BE2C (cell line): ENCODE data around the gene PPP2R3A.
A peak's percentile ranks its signal among the peaks of the same experiment; 100 is the strongest.

Experiments
- DNase-seq: peaks from one replicate; pipeline ENCODE4 v3.0.0-alpha.2; 2020
- H3K27me3 ChIP-seq: fragments of 250-450 bp; sonication (Bioruptor Pico); 2 replicates; pipeline ENCODE4 v1.5.1; 2020; ENCODE audit warnings: mild to moderate bottlenecking
- H3K36me3 ChIP-seq: fragments of 250-450 bp; sonication (Bioruptor Pico); 2 replicates; pipeline ENCODE4 v1.5.1; 2020; ENCODE audit warnings: mild to moderate bottlenecking
- H3K4me1 ChIP-seq: fragments of 250-450 bp; sonication (Bioruptor Pico); 2 replicates; pipeline ENCODE4 v1.5.1; 2020
- H3K4me3 ChIP-seq: 2 replicates; pipeline ENCODE4 v1.5.1; 2011; ENCODE audit warnings: low read depth, low read length
- H3K9me3 ChIP-seq: fragments of 250-450 bp; sonication (Bioruptor Pico); 2 replicates; pipeline ENCODE4 v1.5.1; 2020
- CTCF ChIP-seq: IDR thresholded peaks from 2 replicates; pipeline ENCODE4 v1.5.1; 2012; ENCODE audit warnings: mild to moderate bottlenecking, low read depth, low read length

The PPP2R3A gene

GRCh38 chr3:136197159-136197793, 231.7 kb downstream of the PPP2R3A start:
- Histone ChIP-seq H3K27me3 (no peaks in the 10 kb centered on the region), H3K4me1 (peaks cover 3% of the 10 kb centered on the region; the same call in 1 of the 2 replicates), H3K36me3 (peaks cover 9% of the 10 kb centered on the region), H3K9me3 (no peaks in the 10 kb centered on the region), H3K4me3 (peak overlapping the region; percentile 99)
- DNase-seq: no peak
- no peak for TF ChIP-seq CTCF
